ENCODE measurements around the gene DOCK7. TPM values are rescaled to one million over a fixed set of nuclear protein-coding genes. Genes with fewer than 3 reads are reported as not detected.
"Not testable (repeated sequence)": the region's sequence is repeated elsewhere in the genome, so short reads cannot be mapped to it uniquely, and the experiment has no call there.

The DOCK7 gene
- total RNA-seq, 2 experiments from 2014 or later = 6.0 to 7.9 TPM

GRCh38 chr1:62706985-62707743, 19.0 kb upstream of the DOCK7 start:
- no peak overlapping the region for H3K27ac Mint-ChIP-seq
- ATAC-seq (ENCODE audit: poor library complexity) = no peak
- CTCF ChIA-PET = no interaction called here

GRCh38 chr1:62698161-62698560, 10.0 kb upstream of the DOCK7 start:
- intact Hi-C loops (cut with DNase I, micrococcal nuclease); POLR2A ChIA-PET; DNase-seq; H3K4me3 Mint-ChIP-seq; H3K9me3 Mint-ChIP-seq; H3K4me1 Mint-ChIP-seq (ENCODE audit: low read depth); H3K27me3 ChIP-seq (ENCODE audit: control insufficient read depth in 1 of 2, insufficient read depth in 2 of 2, low read length in 2 of 2); H3K27ac ChIP-seq (ENCODE audit: low read depth in 1 of 2, low read length in 2 of 2); H3K36me3 Mint-ChIP-seq (ENCODE audit: low read depth); CTCF ChIA-PET; H3K27me3 Mint-ChIP-seq; H3K27ac Mint-ChIP-seq; H3K36me3 ChIP-seq (ENCODE audit: insufficient read depth, low read length); ATAC-seq (ENCODE audit: poor library complexity); H3K4me1 ChIP-seq (ENCODE audit: insufficient read depth, low read length); H3K4me3 ChIP-seq (ENCODE audit: low read length); H3K9me3 ChIP-seq (ENCODE audit: control insufficient read depth in 1 of 2, insufficient read depth in 1 of 2, low read length in 2 of 2): not testable (repeated sequence)

More at GRCh38 chr1:62706985-62707743, 19.0 kb upstream of the DOCK7 start:
- Histone ChIP-seq H3K4me1 (ENCODE audit: insufficient read depth, low read length) (no peaks in the 10 kb centered on the region), H3K36me3 (ENCODE audit: insufficient read depth, low read length) (no peaks in the 10 kb centered on the region), H3K27me3 (ENCODE audit: control insufficient read depth in 1 of 2, insufficient read depth in 2 of 2, low read length in 2 of 2) (no peaks in the 10 kb centered on the region), H3K27ac (ENCODE audit: low read depth in 1 of 2, low read length in 2 of 2) (no peak overlapping the region), H3K4me3 (ENCODE audit: low read length) (no peak overlapping the region), H3K9me3 (ENCODE audit: control insufficient read depth in 1 of 2, insufficient read depth in 1 of 2, low read length in 2 of 2) (peaks cover 0 to 11% of the 10 kb centered on the region in 2 experiments)
- POLR2A ChIA-PET = no interaction called here
- no peaks in the 10 kb centered on the region for H3K4me1 Mint-ChIP-seq (ENCODE audit: low read depth)
- intact Hi-C loops (cut with DNase I, micrococcal nuclease) = no loop called here
- H3K27me3 Mint-ChIP-seq = no peaks in the 10 kb centered on the region
- H3K4me3 Mint-ChIP-seq = no peak overlapping the region
- no peaks in the 10 kb centered on the region for H3K36me3 Mint-ChIP-seq (ENCODE audit: low read depth)
- TF ChIP-seq CTCF (IDR thresholded peaks at IDR 0.05) = no peak
- DNase-seq = no peak
- peaks cover 2% of the 10 kb centered on the region for H3K9me3 Mint-ChIP-seq

- H3K36me3 ChIP-seq (ENCODE audit: insufficient read depth, low read length); CTCF ChIA-PET; H3K36me3 Mint-ChIP-seq (ENCODE audit: low read depth); H3K27me3 Mint-ChIP-seq; H3K4me3 ChIP-seq (ENCODE audit: low read length); H3K9me3 Mint-ChIP-seq; H3K9me3 ChIP-seq (ENCODE audit: control insufficient read depth in 1 of 2, insufficient read depth in 1 of 2, low read length in 2 of 2); H3K27ac ChIP-seq (ENCODE audit: low read depth in 1 of 2, low read length in 2 of 2); H3K4me1 ChIP-seq (ENCODE audit: insufficient read depth, low read length); ATAC-seq (ENCODE audit: poor library complexity); H3K27ac Mint-ChIP-seq; H3K4me3 Mint-ChIP-seq; H3K27me3 ChIP-seq (ENCODE audit: control insufficient read depth in 1 of 2, insufficient read depth in 2 of 2, low read length in 2 of 2); H3K4me1 Mint-ChIP-seq (ENCODE audit: low read depth); POLR2A ChIA-PET; DNase-seq; intact Hi-C loops (cut with DNase I, micrococcal nuclease): not testable (repeated sequence)
Measured at GRCh38 chr1:62694479-62694878, 6.3 kb upstream of the DOCK7 start.

GRCh38 chr1:62693123-62693522, 4.9 kb upstream of the DOCK7 start:
- intact Hi-C loops (cut with DNase I, micrococcal nuclease) = no loop called here
- POLR2A ChIA-PET = no interaction called here

More at GRCh38 chr1:62693123-62693522, 4.9 kb upstream of the DOCK7 start:
- no peak for TF ChIP-seq CTCF (IDR thresholded peaks at IDR 0.05)
- CTCF ChIA-PET = no interaction called here
- Histone ChIP-seq H3K36me3 (ENCODE audit: insufficient read depth, low read length) (no peaks in the 10 kb centered on the region), H3K9me3 (ENCODE audit: control insufficient read depth in 1 of 2, insufficient read depth in 1 of 2, low read length in 2 of 2) (no peaks in the 10 kb centered on the region), H3K27ac (ENCODE audit: low read depth in 1 of 2, low read length in 2 of 2) (no peak overlapping the region), H3K4me3 (ENCODE audit: low read length) (no peak overlapping the region), H3K27me3 (ENCODE audit: control insufficient read depth in 1 of 2, insufficient read depth in 2 of 2, low read length in 2 of 2) (no peaks in the 10 kb centered on the region), H3K4me1 (ENCODE audit: insufficient read depth, low read length) (peaks cover 7% of the 10 kb centered on the region)
- DNase-seq = no peak
- peaks cover 4% of the 10 kb centered on the region for H3K36me3 Mint-ChIP-seq (ENCODE audit: low read depth)
- peaks cover 9% of the 10 kb centered on the region for H3K27me3 Mint-ChIP-seq
- no peaks in the 10 kb centered on the region for H3K9me3 Mint-ChIP-seq
- H3K27ac Mint-ChIP-seq = no peak overlapping the region
- H3K4me3 Mint-ChIP-seq = no peak overlapping the region
- no peak for ATAC-seq (ENCODE audit: poor library complexity)
- H3K4me1 Mint-ChIP-seq (ENCODE audit: low read depth) = peaks cover 20% of the 10 kb centered on the region
